ENCODE data around the gene BARD1. TPM values are rescaled to one million over a fixed set of nuclear protein-coding genes. Genes with fewer than 3 reads are reported as not detected.

Gene BARD1
- total and polyA plus RNA-seq, 2 of the 8 experiments (the other 6 are each of a cell fraction or from before 2014, with no cell fraction given), result 11.1 to 29.8 TPM

- no peak overlapping the region for H3K18ac ChIP-seq (ENCODE audit: extremely low read depth, low read length)
- no peak overlapping the region for H4K91ac ChIP-seq (replicated peaks; ENCODE audit: insufficient read length, low read length)
- no peak overlapping the region for H2BK12ac ChIP-seq (ENCODE audit: low read depth, low read length)
- POLR2A ChIA-PET (ENCODE audit: partially characterized antibody), result no interaction called here
- no peak overlapping the region for H3K4ac ChIP-seq (replicated peaks; ENCODE audit: insufficient read length, low read depth, low read length)
- H2BK120ac ChIP-seq (replicated peaks; ENCODE audit: low read depth, low read length), result no peak overlapping the region
- no peak overlapping the region for H4K8ac ChIP-seq (ENCODE audit: extremely low read depth, insufficient read depth, low read length)
- no peak overlapping the region for H2BK5ac ChIP-seq (ENCODE audit: low read depth, low read length)
- no peaks in the 10 kb centered on the region for H3K23me2 ChIP-seq (ENCODE audit: low read depth, low read length)
- no peaks in the 10 kb centered on the region for H3K79me2 ChIP-seq (ENCODE audit: control insufficient read depth in 1 of 2, insufficient read depth in 2 of 2, low read length in 2 of 2)
- H4K20me1 ChIP-seq (replicated peaks in 1 of 2; ENCODE audit: control insufficient read depth in 1 of 2, insufficient read depth in 2 of 2, low read length in 2 of 2), result no peaks in the 10 kb centered on the region
- H4K5ac ChIP-seq (ENCODE audit: insufficient read length, low read depth, low read length), result no peak overlapping the region
- H3K9me3 ChIP-seq (ENCODE audit: insufficient read depth in 2 of 2, low read depth in 1 of 2, low read length in 1 of 2), result no peaks in the 10 kb centered on the region
- TF ChIP-seq RNF2 (IDR thresholded peaks at IDR 0.05; ENCODE audit: borderline replicate concordance, low read depth, low read length, missing control alignments, poor library complexity, severe bottlenecking), result no peak
- no peaks in the 10 kb centered on the region for H3K79me1 ChIP-seq (ENCODE audit: low read depth, low read length)
- no peak overlapping the region for H3K4me3 ChIP-seq (ENCODE audit: extremely low read depth in 1 of 4, insufficient read depth in 2 of 4, low read depth in 3 of 4, low read length in 4 of 4)
- 97% methylated on average over 2 of the region's 2 CpGs; no CpG with 5 or more reads in 1 of the 2 experiments for WGBS, 2 experiments (ENCODE audit: extremely low coverage in 1 of 2, insufficient coverage in 1 of 2, insufficient read length in 1 of 2, insufficient replicate concordance in 2 of 2, low coverage in 1 of 2, low lambda C conversion rate in 2 of 2, missing lambda C conversion rate in 1 of 2)
- no peak overlapping the region for H3K14ac ChIP-seq (ENCODE audit: insufficient read length)
- H3K9ac ChIP-seq (replicated peaks in 1 of 4; ENCODE audit: extremely low read depth in 1 of 4, low read depth in 3 of 4, low read length in 3 of 4), result no peak overlapping the region
- no peaks in the 10 kb centered on the region for H3K27me3 ChIP-seq (replicated peaks in 1 of 4; ENCODE audit: control insufficient read depth in 3 of 4, extremely low read depth in 1 of 4, insufficient read depth in 3 of 4, low read length in 3 of 4)
- no peaks in the 10 kb centered on the region for H3K4me1 ChIP-seq (replicated peaks in 1 of 4; ENCODE audit: control insufficient read depth in 3 of 4, insufficient read depth in 4 of 4, low read length in 3 of 4)
- no peak for FAIRE-seq
- H2BK15ac ChIP-seq (ENCODE audit: low read length), result no peak overlapping the region
- H3K4me2 ChIP-seq (ENCODE audit: insufficient read depth in 1 of 2, low read depth in 2 of 2, low read length in 2 of 2), result no peak overlapping the region
- H3K23ac ChIP-seq (ENCODE audit: insufficient read length), result no peak overlapping the region
- CTCF ChIA-PET (ENCODE audit: partially characterized antibody), result no interaction called here
- no peak overlapping the region for H3K56ac ChIP-seq (replicated peaks; ENCODE audit: insufficient read length, low read depth, low read length)
- H2AFZ ChIP-seq (ENCODE audit: low read length), result no peak overlapping the region
- H3K36me3 ChIP-seq (ENCODE audit: control insufficient read depth in 2 of 4, insufficient read depth in 4 of 4, low read length in 3 of 4), result no peaks in the 10 kb centered on the region
- DNase-seq (ENCODE audit: low read depth in 1 of 2, low spot score in 2 of 2), result no peak
- no peak overlapping the region for H2BK20ac ChIP-seq (ENCODE audit: low read length)
- H3K27ac ChIP-seq (ENCODE audit: low read depth, low read length), result no peak overlapping the region
- H2AK5ac ChIP-seq (ENCODE audit: low read depth, low read length), result no peak overlapping the region
Observed at GRCh38 chr2:214853906-214854305, 44.4 kb upstream of the BARD1 start.
